ENCODE measurements around the gene DPH2.

The DPH2 gene

GRCh38 chr1:43995984-43996732 lies 26.3 kb downstream of the DPH2 start:
- Mint-ChIP-seq H3K4me3 (no peak overlapping the region), H3K36me3 (peaks cover 3% of the 10 kb centered on the region), H3K9me3 (no peaks in the 10 kb centered on the region), H3K4me1 (peaks cover 8% of the 10 kb centered on the region), H3K27me3 (no peaks in the 10 kb centered on the region), H3K27ac (no peak overlapping the region)

GRCh38 chr1:43996733-43997115 lies 26.9 kb downstream of the DPH2 start:
- Mint-ChIP-seq H3K9me3 (no peaks in the 10 kb centered on the region), H3K4me1 (peaks cover 8% of the 10 kb centered on the region), H3K36me3 (peaks cover 3% of the 10 kb centered on the region), H3K27ac (no peak overlapping the region), H3K27me3 (no peaks in the 10 kb centered on the region), H3K4me3 (no peak overlapping the region)

DNA sequence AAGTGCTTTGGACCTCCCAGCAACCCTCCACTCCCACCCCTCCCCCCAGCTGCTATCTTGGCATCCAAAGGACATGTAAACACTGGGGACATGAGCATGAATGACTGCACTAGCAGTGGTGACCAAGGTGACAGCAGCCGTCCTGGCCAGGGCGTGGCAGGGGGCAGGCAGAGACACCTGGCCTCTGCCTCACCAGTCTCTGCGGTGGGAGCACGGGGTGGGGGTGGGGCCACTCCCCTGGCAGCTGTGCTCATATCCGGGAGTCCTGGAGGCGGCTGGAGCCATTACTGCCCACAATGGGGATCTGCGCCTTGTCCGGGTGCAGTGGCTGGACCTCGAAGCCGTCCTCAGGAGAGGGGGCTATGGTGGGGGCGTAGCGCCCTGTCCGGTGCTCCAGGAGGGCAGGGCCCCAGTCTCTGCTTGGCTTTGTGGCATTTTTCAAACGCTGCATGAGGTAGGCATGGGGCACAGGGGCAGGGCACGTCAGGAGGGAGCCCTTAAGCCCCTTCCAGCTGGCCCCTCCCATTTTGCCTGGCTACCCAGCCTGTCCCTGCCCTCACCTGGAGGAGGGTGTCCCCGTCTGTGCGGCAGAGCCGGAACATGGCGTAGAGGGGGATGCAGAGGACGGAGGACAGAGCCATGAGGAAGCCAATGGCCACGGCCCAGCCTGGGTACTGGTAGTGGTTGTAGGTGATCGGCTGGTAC lies 27.6 kb downstream of the DPH2 start:
- Mint-ChIP-seq H3K27me3 (no peaks in the 10 kb centered on the region), H3K9me3 (no peaks in the 10 kb centered on the region), H3K4me3 (no peak overlapping the region), H3K4me1 (peaks cover 5% of the 10 kb centered on the region), H3K36me3 (peaks cover 3% of the 10 kb centered on the region), H3K27ac (no peak overlapping the region)

GRCh38 chr1:43998000-43998378 lies 28.2 kb downstream of the DPH2 start:
- peaks cover 3% of the 10 kb centered on the region for H3K36me3 Mint-ChIP-seq
- H3K27ac Mint-ChIP-seq, result no peak overlapping the region
- H3K27me3 Mint-ChIP-seq, result no peaks in the 10 kb centered on the region
- H3K9me3 Mint-ChIP-seq, result no peaks in the 10 kb centered on the region
- no peak overlapping the region for H3K4me3 Mint-ChIP-seq
- no peaks in the 10 kb centered on the region for H3K4me1 Mint-ChIP-seq

DNA sequence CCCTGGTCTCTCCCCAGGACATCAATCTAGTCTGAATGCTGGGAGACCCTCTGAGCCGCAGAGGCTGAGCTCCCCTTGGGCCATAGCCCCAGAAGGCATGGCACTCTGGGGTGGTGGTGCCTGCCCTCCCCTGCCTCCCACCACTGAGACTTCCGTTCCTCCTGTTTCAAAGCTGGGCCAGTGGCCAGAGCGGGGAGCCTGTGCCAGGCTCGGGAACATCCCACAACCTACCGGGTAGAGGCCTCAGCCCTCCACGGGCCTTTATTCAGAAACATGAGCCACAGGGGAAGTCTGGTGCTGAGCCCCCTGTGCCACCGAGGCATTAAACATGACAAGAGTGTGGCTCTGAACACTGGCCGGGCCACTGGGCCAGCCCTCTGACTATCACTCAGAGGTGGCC lies 29.6 kb downstream of the DPH2 start:
- Mint-ChIP-seq H3K27ac (no peak overlapping the region), H3K36me3 (peaks cover 3% of the 10 kb centered on the region), H3K4me1 (no peaks in the 10 kb centered on the region), H3K4me3 (no peak overlapping the region), H3K27me3 (no peaks in the 10 kb centered on the region), H3K9me3 (no peaks in the 10 kb centered on the region)

- H3K4me1 Mint-ChIP-seq, result no peaks in the 10 kb centered on the region
- no peaks in the 10 kb centered on the region for H3K27me3 Mint-ChIP-seq
- no peaks in the 10 kb centered on the region for H3K9me3 Mint-ChIP-seq
- no peak overlapping the region for H3K4me3 Mint-ChIP-seq
- no peak overlapping the region for H3K27ac Mint-ChIP-seq
- H3K36me3 Mint-ChIP-seq, result peaks cover 3% of the 10 kb centered on the region
Observed at GRCh38 chr1:44000122-44000665, 30.4 kb downstream of the DPH2 start.

DNA sequence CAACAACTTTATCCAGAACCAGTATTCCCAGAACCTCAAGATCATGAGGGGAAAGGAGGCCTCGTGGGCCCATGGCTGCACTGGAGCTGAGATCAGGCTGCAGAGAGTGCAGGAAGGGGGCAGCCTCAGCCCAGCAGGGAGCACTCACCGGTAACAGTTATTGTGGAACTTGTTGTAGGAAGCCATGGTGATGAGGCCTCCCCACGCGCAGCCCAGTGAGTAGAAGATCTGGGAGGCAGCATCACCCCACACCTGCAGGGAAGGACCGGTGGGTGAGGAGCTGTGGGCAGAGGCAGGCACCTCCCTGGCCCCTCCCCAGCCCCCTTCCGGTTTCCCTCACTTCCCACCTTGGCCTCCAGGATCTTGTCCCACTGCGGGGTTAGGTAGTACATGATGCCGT lies 32.4 kb downstream of the DPH2 start:
- Mint-ChIP-seq H3K36me3 (peaks cover 3% of the 10 kb centered on the region), H3K4me1 (no peaks in the 10 kb centered on the region), H3K27ac (no peak overlapping the region), H3K4me3 (no peak overlapping the region), H3K9me3 (no peaks in the 10 kb centered on the region), H3K27me3 (no peaks in the 10 kb centered on the region)

DNA sequence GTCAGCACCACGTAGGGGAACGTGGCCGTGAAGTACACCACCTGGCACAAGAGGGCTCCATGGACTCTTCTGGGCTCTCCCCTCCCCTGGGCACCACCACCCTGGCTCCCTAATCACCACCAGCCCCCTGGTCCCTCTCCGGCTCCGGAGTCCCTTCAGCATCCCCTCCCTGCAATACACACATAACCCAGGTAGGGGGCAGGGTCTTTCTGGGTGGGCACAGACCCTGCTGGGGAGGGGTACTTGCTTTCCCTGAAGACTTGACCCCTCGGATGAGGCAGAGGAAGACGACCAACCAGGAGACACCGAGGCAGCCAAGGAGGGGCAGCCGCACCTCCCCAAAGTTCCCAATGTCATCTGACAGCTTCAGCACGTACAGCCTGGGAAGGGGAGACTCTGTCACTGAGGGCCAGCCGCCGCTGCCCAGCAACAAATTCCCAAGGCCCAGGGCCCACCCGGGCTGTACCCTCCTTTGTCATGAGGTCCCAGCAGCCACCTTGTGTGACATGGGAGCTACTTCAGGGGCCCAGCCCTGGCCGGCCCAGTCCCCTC lies 32.9 kb downstream of the DPH2 start:
- Mint-ChIP-seq H3K4me1 (no peaks in the 10 kb centered on the region), H3K36me3 (peaks cover 3% of the 10 kb centered on the region), H3K9me3 (no peaks in the 10 kb centered on the region), H3K4me3 (no peak overlapping the region), H3K27me3 (no peaks in the 10 kb centered on the region), H3K27ac (no peak overlapping the region)

- H3K9me3 Mint-ChIP-seq, result no peaks in the 10 kb centered on the region
- peaks cover 5% of the 10 kb centered on the region for H3K4me1 Mint-ChIP-seq
- H3K27ac Mint-ChIP-seq, result no peak overlapping the region
- H3K4me3 Mint-ChIP-seq, result no peak overlapping the region
- no peaks in the 10 kb centered on the region for H3K27me3 Mint-ChIP-seq
- H3K36me3 Mint-ChIP-seq, result no peaks in the 10 kb centered on the region
Observed at GRCh38 chr1:44008259-44008658, 38.4 kb downstream of the DPH2 start.

DNA sequence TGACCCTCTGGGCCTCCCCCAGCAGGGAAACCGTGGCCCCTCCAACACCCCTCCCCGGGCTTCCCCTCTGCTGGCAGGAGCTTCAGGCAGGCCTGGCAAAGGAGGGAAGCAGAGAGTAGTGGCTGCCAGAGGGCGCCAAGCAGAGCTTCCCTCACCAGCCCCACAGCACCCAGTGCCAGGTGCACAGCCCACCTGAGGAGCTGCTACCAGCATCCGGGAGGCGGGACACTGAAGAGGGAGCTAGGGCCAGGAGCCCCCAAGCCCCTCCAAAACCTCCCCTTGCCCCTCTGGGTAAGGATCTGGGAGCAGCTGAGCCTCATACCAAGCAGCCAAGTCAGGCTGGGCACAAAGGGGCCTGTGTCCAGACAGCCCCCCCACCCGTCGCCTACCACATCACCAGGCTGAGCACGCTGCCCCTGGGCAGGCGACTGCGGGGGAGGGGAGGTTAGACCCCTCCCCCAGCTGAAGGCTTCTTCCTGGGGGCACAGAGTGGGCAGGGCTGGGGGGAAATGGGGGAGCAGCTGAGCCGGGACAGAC lies 41.2 kb downstream of the DPH2 start:
- Mint-ChIP-seq H3K4me3 (no peak overlapping the region), H3K27ac (no peak overlapping the region), H3K9me3 (no peaks in the 10 kb centered on the region), H3K4me1 (peaks cover 10% of the 10 kb centered on the region), H3K27me3 (no peaks in the 10 kb centered on the region), H3K36me3 (no peaks in the 10 kb centered on the region)

DNA sequence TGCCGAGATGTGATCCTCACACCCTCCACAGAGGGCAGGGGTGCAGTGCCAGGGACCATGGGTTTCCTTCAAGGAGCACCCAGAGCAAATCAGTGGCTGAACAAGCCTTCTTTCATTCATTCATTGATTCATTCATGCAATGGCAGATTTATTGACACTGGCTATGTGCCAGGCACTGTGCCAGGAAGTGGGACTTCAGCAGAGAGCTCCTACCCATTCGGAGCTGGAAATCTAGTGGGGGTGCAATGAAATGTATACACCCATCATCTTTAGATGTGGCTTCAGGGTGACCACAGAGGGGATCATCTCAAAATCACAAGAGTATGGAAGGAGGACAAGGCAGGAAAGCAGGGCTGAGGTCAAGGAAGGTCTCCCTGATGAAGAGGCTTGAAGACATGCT lies 42.6 kb downstream of the DPH2 start:
- H3K9me3 Mint-ChIP-seq, result no peaks in the 10 kb centered on the region

GRCh38 chr1:44012941-44013609 lies 43.3 kb downstream of the DPH2 start:
- Mint-ChIP-seq H3K4me1 (peaks cover 10% of the 10 kb centered on the region), H3K36me3 (no peaks in the 10 kb centered on the region), H3K4me3 (no peak overlapping the region), H3K27ac (no peak overlapping the region), H3K9me3 (no peaks in the 10 kb centered on the region), H3K27me3 (no peaks in the 10 kb centered on the region)

More for the DNA sequence above, 42.6 kb downstream of the DPH2 start:
- Mint-ChIP-seq H3K27me3 (no peaks in the 10 kb centered on the region), H3K36me3 (no peaks in the 10 kb centered on the region), H3K27ac (no peak overlapping the region), H3K4me1 (peaks cover 10% of the 10 kb centered on the region), H3K4me3 (no peak overlapping the region)

GRCh38 chr1:44013949-44014348 lies 44.1 kb downstream of the DPH2 start:
- H3K4me3 Mint-ChIP-seq, result no peak overlapping the region
- no peaks in the 10 kb centered on the region for H3K9me3 Mint-ChIP-seq
- H3K36me3 Mint-ChIP-seq, result no peaks in the 10 kb centered on the region
- peaks cover 10% of the 10 kb centered on the region for H3K4me1 Mint-ChIP-seq
- H3K27ac Mint-ChIP-seq, result no peak overlapping the region
- no peaks in the 10 kb centered on the region for H3K27me3 Mint-ChIP-seq

DNA sequence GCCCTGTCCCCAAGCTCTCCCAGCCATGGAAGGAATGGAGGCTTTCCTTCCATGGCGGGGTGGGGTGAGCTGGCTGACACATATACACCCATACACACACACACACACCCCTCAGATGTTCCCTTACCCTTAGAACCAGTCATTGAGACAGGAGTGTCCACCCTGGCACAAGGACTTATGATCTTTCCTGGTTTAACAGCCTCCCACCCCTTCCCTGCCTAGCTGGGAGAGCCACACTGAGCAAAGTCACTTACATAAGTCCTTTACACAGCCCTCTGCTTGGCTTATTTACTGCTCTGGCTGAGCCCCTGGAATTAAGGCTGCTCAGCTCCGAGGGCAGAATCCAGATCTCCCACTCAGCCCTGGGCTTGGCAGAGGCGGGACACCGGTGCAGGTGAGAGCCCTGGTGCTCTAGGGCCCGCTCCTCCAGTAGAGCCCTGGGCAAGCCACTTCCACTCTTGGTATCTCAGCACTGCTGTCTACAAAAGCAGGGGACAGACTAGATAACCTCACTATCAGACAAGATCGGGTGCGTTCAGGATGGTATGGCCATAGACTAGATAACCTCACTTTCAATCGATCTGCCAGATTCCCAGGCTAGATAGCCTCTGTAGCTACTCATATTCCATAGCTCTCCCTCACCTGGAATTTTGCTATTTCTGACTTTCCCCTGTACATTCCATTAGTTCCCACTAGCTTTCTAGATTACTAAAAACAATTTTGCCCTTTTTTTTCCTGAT lies 44.7 kb downstream of the DPH2 start:
- no peak overlapping the region for H3K27ac Mint-ChIP-seq
- H3K9me3 Mint-ChIP-seq, result no peaks in the 10 kb centered on the region
- H3K4me1 Mint-ChIP-seq, result peaks cover 10% of the 10 kb centered on the region
- no peak overlapping the region for H3K4me3 Mint-ChIP-seq
- no peaks in the 10 kb centered on the region for H3K36me3 Mint-ChIP-seq
- no peaks in the 10 kb centered on the region for H3K27me3 Mint-ChIP-seq

- no peaks in the 10 kb centered on the region for H3K9me3 Mint-ChIP-seq
- no peaks in the 10 kb centered on the region for H3K36me3 Mint-ChIP-seq
- peaks cover 10% of the 10 kb centered on the region for H3K4me1 Mint-ChIP-seq
- no peaks in the 10 kb centered on the region for H3K27me3 Mint-ChIP-seq
- H3K4me3 Mint-ChIP-seq, result no peak overlapping the region
- no peak overlapping the region for H3K27ac Mint-ChIP-seq
Observed at GRCh38 chr1:44015206-44015605, 45.4 kb downstream of the DPH2 start.

All from activated naive CD4-positive, alpha-beta T cell treated with anti-CD3 and anti-CD28 coated beads, Interleukin-2, amount 50 U/mL, for 24 hours (primary cell).